H9 (cell line): ENCODE data around the gene RC3H2. TPM values are rescaled to one million over a fixed set of nuclear protein-coding genes. Genes with fewer than 3 reads are reported as not detected.
A peak's percentile ranks its signal among the peaks of the same experiment; 100 is the strongest.
"Not testable (repeated sequence)": the region's sequence is repeated elsewhere in the genome, so short reads cannot be mapped to it uniquely, and the experiment has no call there.

Experiments
- DNase-seq: peaks from one replicate; pipeline ENCODE4 v3.0.0-alpha.2; 2017
- H2AFZ ChIP-seq: one replicate; pipeline ENCODE4 v1.6.1; 2013; ENCODE audit warnings: mild to moderate bottlenecking, low read length, control low read depth, moderate library complexity
- H2AK5ac ChIP-seq: 2 replicates; pipeline ENCODE4 v1.6.1; 2013; ENCODE audit warnings: low read length, control low read depth, mixed read lengths; ENCODE audit not compliant: insufficient read length
- H2BK120ac ChIP-seq: one replicate; pipeline ENCODE4 v1.6.1; 2013; ENCODE audit warnings: low read depth, mild to moderate bottlenecking, low read length, control low read depth, inconsistent platforms; ENCODE audit not compliant: poor library complexity, severe bottlenecking
- H2BK12ac ChIP-seq: 2 replicates; pipeline ENCODE4 v1.6.1; 2013; ENCODE audit warnings: low read length, control low read depth, mixed read lengths, low read depth; ENCODE audit not compliant: insufficient read length
- H2BK15ac ChIP-seq: 2 replicates; pipeline ENCODE4 v1.6.1; 2013; ENCODE audit warnings: low read depth, low read length, control low read depth
- H2BK20ac ChIP-seq: one replicate; pipeline ENCODE4 v1.6.1; 2013; ENCODE audit warnings: low read depth, mild to moderate bottlenecking, low read length, control low read depth, inconsistent platforms; ENCODE audit not compliant: poor library complexity, severe bottlenecking
- H2BK5ac ChIP-seq: 2 replicates; pipeline ENCODE4 v1.6.1; 2013; ENCODE audit warnings: low read length, control low read depth, mixed read lengths; ENCODE audit not compliant: insufficient read length
- H3K14ac ChIP-seq: 2 replicates; pipeline ENCODE4 v1.6.1; 2013; ENCODE audit warnings: low read length, control low read depth; ENCODE audit not compliant: insufficient read depth
- H3K18ac ChIP-seq: 2 replicates; pipeline ENCODE4 v1.6.1; 2013; ENCODE audit warnings: low read depth, mild to moderate bottlenecking, mixed read lengths, low read length, control low read depth; ENCODE audit not compliant: insufficient read length
- H3K23ac ChIP-seq: 2 replicates; pipeline ENCODE4 v1.6.1; 2013; ENCODE audit warnings: low read length, control low read depth, mixed read lengths, low read depth; ENCODE audit not compliant: insufficient read length
- H3K23me2 ChIP-seq: 2 replicates; pipeline ENCODE4 v1.6.1; 2013; ENCODE audit warnings: low read depth, mild to moderate bottlenecking, mixed read lengths, low read length, control low read depth; ENCODE audit not compliant: insufficient read length, poor library complexity, severe bottlenecking
- H3K27ac ChIP-seq: 2 replicates; pipeline ENCODE4 v1.5.1; 2013; ENCODE audit warnings: low read length, control low read depth, mixed read lengths, low read depth; ENCODE audit not compliant: insufficient read length
- H3K27me3 ChIP-seq: 2 replicates; pipeline ENCODE4 v1.6.1; 2013; ENCODE audit warnings: low read length, control low read depth, inconsistent platforms; ENCODE audit not compliant: insufficient read depth
- H3K4ac ChIP-seq: 2 replicates; pipeline ENCODE4 v1.6.1; 2013; ENCODE audit warnings: low read depth, mild to moderate bottlenecking, control low read depth, inconsistent platforms, low read length, moderate library complexity
- H3K4me1 ChIP-seq: 2 replicates; pipeline ENCODE4 v1.6.1; 2013; ENCODE audit warnings: low read length, control low read depth, inconsistent platforms; ENCODE audit not compliant: insufficient read depth
- H3K4me2 ChIP-seq: 2 replicates; pipeline ENCODE4 v1.6.1; 2013; ENCODE audit warnings: low read length, control low read depth, mixed read lengths; ENCODE audit not compliant: insufficient read length, insufficient read depth
- H3K56ac ChIP-seq: 2 replicates; pipeline ENCODE4 v1.6.1; 2013; ENCODE audit warnings: low read depth, mild to moderate bottlenecking, mixed read lengths, low read length, control low read depth; ENCODE audit not compliant: insufficient read length
- H3K79me1 ChIP-seq: 2 replicates; pipeline ENCODE4 v1.6.1; 2013; ENCODE audit warnings: low read depth, mild to moderate bottlenecking, moderate library complexity, low read length, control low read depth, inconsistent platforms; ENCODE audit not compliant: insufficient read depth, poor library complexity, severe bottlenecking
- H3K79me2 ChIP-seq: 2 replicates; pipeline ENCODE4 v1.6.1; 2013; ENCODE audit warnings: low read length, control low read depth, inconsistent platforms; ENCODE audit not compliant: insufficient read depth
- H3K9ac ChIP-seq: 2 replicates; pipeline ENCODE4 v1.6.1; 2013; ENCODE audit warnings: low read length, control low read depth, mixed read lengths; ENCODE audit not compliant: insufficient read length; ENCODE audit errors: extremely low read depth
- H3K9me3 ChIP-seq: one replicate; pipeline ENCODE4 v1.6.1; 2013; ENCODE audit warnings: low read depth, low read length, inconsistent platforms; ENCODE audit not compliant: control insufficient read depth
- H3T11ph ChIP-seq: one replicate; pipeline ENCODE4 v1.6.1; 2013; ENCODE audit warnings: mild to moderate bottlenecking, low read length, control low read depth, inconsistent platforms
- H4K20me1 ChIP-seq: one replicate; pipeline ENCODE4 v1.6.1; 2013; ENCODE audit not compliant: control insufficient read depth, insufficient read length, insufficient read depth
- H4K5ac ChIP-seq: 2 replicates; pipeline ENCODE4 v1.6.1; 2013; ENCODE audit warnings: low read depth, mild to moderate bottlenecking, mixed read lengths, low read length, control low read depth; ENCODE audit not compliant: insufficient read length
- H4K8ac ChIP-seq: replicated peaks from 2 replicates; pipeline ENCODE4 v1.6.1; 2013; ENCODE audit warnings: low read length, control low read depth, mixed read lengths, low read depth; ENCODE audit not compliant: insufficient read length
- H4K91ac ChIP-seq: 2 replicates; pipeline ENCODE4 v1.6.1; 2013; ENCODE audit warnings: low read depth, mild to moderate bottlenecking, moderate library complexity, mixed read lengths, low read length, control low read depth; ENCODE audit not compliant: insufficient read length
- H3K27ac Mint-ChIP-seq, 3 experiments: 2 replicates in 2 of 3; 3 replicates in 1 of 3; pipeline ENCODE4 v1.8.0; 2020 to 2021; ENCODE audit warnings: mixed read lengths in 3 of 3, mild to moderate bottlenecking in 1 of 3, moderate library complexity in 1 of 3
- H3K27me3 Mint-ChIP-seq: 2 replicates; pipeline ENCODE4 v1.8.0; 2021; ENCODE audit warnings: low read depth, mild to moderate bottlenecking, moderate library complexity, mixed read lengths
- H3K36me3 Mint-ChIP-seq, 3 experiments: 2 replicates in 2 of 3; 3 replicates in 1 of 3; pipeline ENCODE4 v1.8.0; 2020 to 2021; ENCODE audit warnings: low read depth in 3 of 3, mixed read lengths in 3 of 3; ENCODE audit not compliant: insufficient read depth in 1 of 3
- H3K4me1 Mint-ChIP-seq, 2 experiments: 2 replicates each; pipeline ENCODE4 v1.8.0; 2020; ENCODE audit warnings: mixed read lengths in 2 of 2
- H3K4me3 Mint-ChIP-seq, 2 experiments: 2 replicates in 1 of 2; 3 replicates in 1 of 2; pipeline ENCODE4 v1.8.0; 2020 to 2021; ENCODE audit warnings: mild to moderate bottlenecking in 2 of 2, mixed read lengths in 2 of 2, moderate library complexity in 1 of 2
- H3K9me3 Mint-ChIP-seq, 2 experiments: 2 replicates in 1 of 2; 3 replicates in 1 of 2; pipeline ENCODE4 v1.8.0; 2020; ENCODE audit warnings: mild to moderate bottlenecking in 2 of 2, mixed read lengths in 2 of 2, moderate library complexity in 1 of 2
- WGBS: extraction: QIAGEN DNeasy Blood & Tissue Kit; methylation state at CpG from one replicate; pipeline ENCODE4 v1.1.7; 2013; ENCODE audit warnings: missing lambda C conversion rate, low lambda C conversion rate, mixed read lengths; ENCODE audit not compliant: insufficient read length; ENCODE audit errors: extremely low coverage; 5-methylcytosine and 5-hydroxymethylcytosine counted together
- total RNA-seq: library from RNA; stranded (reverse); gene quantifications from 2 replicates; pipeline ENCODE4 v1.2.1, GENCODE V29; 2021
- TF ChIP-seq, protein P1 (sequence below): fragments of 200-600 bp; sonication (generic); conservative IDR thresholded peaks from 3 replicates; pipeline ENCODE4 v1.8.0; 2021; ENCODE audit warnings: antibody characterized with exemption, mild to moderate bottlenecking

Gene RC3H2
- total RNA-seq, 1 experiment from 2014 or later = 49.0 TPM

DNA sequence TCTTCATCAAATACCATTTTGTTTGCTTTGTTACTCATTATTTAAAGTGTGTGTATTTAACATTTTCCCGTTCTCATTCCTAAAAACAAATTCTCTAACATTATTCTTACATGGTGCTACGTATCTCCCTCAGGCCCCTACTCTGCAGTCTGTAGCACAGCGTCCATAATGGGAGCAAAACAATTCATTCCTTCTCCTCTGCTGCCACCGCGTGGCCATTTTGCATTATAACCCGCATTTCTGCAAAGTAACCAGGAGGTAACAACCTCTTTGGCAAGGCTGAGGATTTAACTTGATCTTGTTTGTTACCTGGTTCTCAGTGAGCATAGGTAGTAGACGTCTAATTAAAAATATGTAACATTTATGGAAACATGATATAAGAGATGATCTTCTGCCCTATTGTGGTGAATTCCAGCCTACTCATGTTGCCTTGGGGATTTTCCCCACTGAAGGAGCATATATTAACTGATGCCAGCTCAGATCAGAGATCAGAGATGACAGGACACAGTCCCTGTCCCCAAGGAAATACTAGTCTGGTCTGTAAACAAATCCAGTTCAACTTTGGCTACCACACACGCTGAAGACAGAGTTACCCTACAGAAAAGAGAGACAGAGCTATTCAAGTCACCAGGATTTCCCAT is 94.7 kb downstream of the RC3H2 start:
- peaks cover 15 to 18% of the 10 kb centered on the region in 2 experiments for H3K9me3 Mint-ChIP-seq

DNA sequence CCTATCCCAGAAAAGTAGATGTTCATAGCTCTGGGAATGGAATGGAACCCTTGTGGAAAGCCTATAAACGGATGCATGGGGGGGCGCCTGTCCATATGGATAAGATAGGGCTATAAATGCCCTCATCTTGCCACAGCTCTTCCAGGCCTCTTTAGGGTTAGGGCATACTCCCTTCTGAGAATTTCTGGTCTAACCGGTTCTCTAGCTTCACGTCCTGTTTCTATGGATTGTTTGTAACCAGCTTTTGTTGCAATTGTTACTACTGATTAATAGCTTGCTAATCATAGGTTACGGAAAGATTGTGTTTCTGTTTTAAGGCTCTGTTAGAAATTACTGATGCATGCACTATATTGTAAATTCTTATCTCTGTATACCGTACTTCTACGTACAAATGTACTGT is 95.9 kb downstream of the RC3H2 start:
- not testable (repeated sequence) for H3K79me2 ChIP-seq, H2AK5ac ChIP-seq, H3K18ac ChIP-seq, H2BK5ac ChIP-seq, H2BK12ac ChIP-seq, H3K56ac ChIP-seq, H3K79me1 ChIP-seq, H3K4me1 ChIP-seq, H3K27ac ChIP-seq, H3K23me2 ChIP-seq, H3T11ph ChIP-seq, H3K4ac ChIP-seq, H4K91ac ChIP-seq, H4K20me1 ChIP-seq, H3K4me3 Mint-ChIP-seq, H3K9ac ChIP-seq, H4K8ac ChIP-seq, H3K27me3 ChIP-seq, H3K27ac Mint-ChIP-seq, H2BK15ac ChIP-seq, H2AFZ ChIP-seq, H3K23ac ChIP-seq, H3K27me3 Mint-ChIP-seq, H3K14ac ChIP-seq, H3K4me1 Mint-ChIP-seq, H2BK120ac ChIP-seq, H3K9me3 ChIP-seq, H4K5ac ChIP-seq, DNase-seq, H2BK20ac ChIP-seq, H3K4me2 ChIP-seq
- WGBS = no CpG with 5 or more reads among the region's 7 CpGs
- Mint-ChIP-seq H3K36me3 (peaks cover 3 to 10% (median 9%) of the 10 kb centered on the region in 3 experiments; a peak in 6 of 7 replicates), H3K9me3 (peaks cover 20 to 25% of the 10 kb centered on the region in 2 experiments)

More for the DNA sequence above, 94.7 kb downstream of the RC3H2 start:
- TF ChIP-seq, protein P1, sequence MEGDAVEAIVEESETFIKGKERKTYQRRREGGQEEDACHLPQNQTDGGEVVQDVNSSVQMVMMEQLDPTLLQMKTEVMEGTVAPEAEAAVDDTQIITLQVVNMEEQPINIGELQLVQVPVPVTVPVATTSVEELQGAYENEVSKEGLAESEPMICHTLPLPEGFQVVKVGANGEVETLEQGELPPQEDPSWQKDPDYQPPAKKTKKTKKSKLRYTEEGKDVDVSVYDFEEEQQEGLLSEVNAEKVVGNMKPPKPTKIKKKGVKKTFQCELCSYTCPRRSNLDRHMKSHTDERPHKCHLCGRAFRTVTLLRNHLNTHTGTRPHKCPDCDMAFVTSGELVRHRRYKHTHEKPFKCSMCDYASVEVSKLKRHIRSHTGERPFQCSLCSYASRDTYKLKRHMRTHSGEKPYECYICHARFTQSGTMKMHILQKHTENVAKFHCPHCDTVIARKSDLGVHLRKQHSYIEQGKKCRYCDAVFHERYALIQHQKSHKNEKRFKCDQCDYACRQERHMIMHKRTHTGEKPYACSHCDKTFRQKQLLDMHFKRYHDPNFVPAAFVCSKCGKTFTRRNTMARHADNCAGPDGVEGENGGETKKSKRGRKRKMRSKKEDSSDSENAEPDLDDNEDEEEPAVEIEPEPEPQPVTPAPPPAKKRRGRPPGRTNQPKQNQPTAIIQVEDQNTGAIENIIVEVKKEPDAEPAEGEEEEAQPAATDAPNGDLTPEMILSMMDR = peak; percentile 89
- Histone ChIP-seq H4K91ac (no peak overlapping the region), H3K79me2 (no peaks in the 10 kb centered on the region), H2AK5ac (no peak overlapping the region), H3K56ac (no peak overlapping the region), H2BK15ac (no peak overlapping the region), H2BK120ac (no peak overlapping the region), H3K9me3 (peaks cover 7% of the 10 kb centered on the region), H3K27me3 (no peaks in the 10 kb centered on the region), H2AFZ (no peak overlapping the region), H3K79me1 (no peaks in the 10 kb centered on the region), H3K14ac (no peak overlapping the region), H3K4me2 (no peak overlapping the region), H4K20me1 (peaks cover 3% of the 10 kb centered on the region), H3K27ac (no peak overlapping the region), H2BK12ac (no peak overlapping the region), H3K23ac (no peak overlapping the region), H2BK5ac (no peak overlapping the region), H4K5ac (no peak overlapping the region), H3K23me2 (no peaks in the 10 kb centered on the region), H3K9ac (no peak overlapping the region), H2BK20ac (no peak overlapping the region), H3T11ph (no peak overlapping the region), H3K4me1 (no peaks in the 10 kb centered on the region; the same call in 1 of the 2 replicates), H3K4ac (no peak overlapping the region), H3K18ac (no peak overlapping the region), H4K8ac (no peak overlapping the region)
- no peaks in the 10 kb centered on the region; the same call in 1 of the 2 replicates for H3K27me3 Mint-ChIP-seq
- DNase-seq = peak; percentile 74
- H3K4me1 Mint-ChIP-seq = no peaks in the 10 kb centered on the region; a peak in 2 of 4 replicates
- H3K4me3 Mint-ChIP-seq = no peak overlapping the region
- H3K36me3 Mint-ChIP-seq = peaks cover 2 to 6% (median 5%) of the 10 kb centered on the region in 3 experiments; a peak in 6 of 7 replicates
- WGBS = no CpG with 5 or more reads among the region's 8 CpGs
- no peak overlapping the region for H3K27ac Mint-ChIP-seq
